Kidney epithelial cell (primary cell): ENCODE measurements around the gene MYZAP. TPM values are rescaled to one million over a fixed set of nuclear protein-coding genes. Genes with fewer than 3 reads are reported as not detected.
A peak's percentile ranks its signal among the peaks of the same experiment; 100 is the strongest.
"Not testable (repeated sequence)": the region's sequence is repeated elsewhere in the genome, so short reads cannot be mapped to it uniquely, and the experiment has no call there.

Source experiments
- DNase-seq: peaks from one replicate; pipeline ENCODE4 v3.0.0-alpha.2; 2010; ENCODE audit warnings: low read depth
- H3K27me3 ChIP-seq: 2 replicates; pipeline ENCODE4 v1.6.0; 2011; ENCODE audit warnings: low read length; ENCODE audit not compliant: control insufficient read depth, insufficient read depth
- H3K36me3 ChIP-seq: 2 replicates; pipeline ENCODE4 v1.5.1; 2011; ENCODE audit warnings: low read length; ENCODE audit not compliant: control insufficient read depth, insufficient read depth
- H3K4me3 ChIP-seq: 2 replicates; pipeline ENCODE4 v1.5.1; 2011; ENCODE audit warnings: low read depth, mild to moderate bottlenecking, control low read depth, low read length
- total RNA-seq: library from RNA; depleted of rRNA; stranded (reverse); fragments of >200 nt; gene quantifications from 2 replicates; pipeline ENCODE4 v1.2.3, GENCODE V29; 2015
- TF ChIP-seq, protein P1 (sequence below): IDR thresholded peaks from 2 replicates; pipeline ENCODE4 v1.5.1; 2011; ENCODE audit warnings: mild to moderate bottlenecking, moderate library complexity, low read length, control low read depth, inconsistent platforms; ENCODE audit not compliant: insufficient read depth, poor library complexity, severe bottlenecking

The MYZAP gene
- total RNA-seq, 1 donor from 2014 or later: 0.21 TPM

GRCh38 chr15:57607570-57608000 lies 15.9 kb downstream of the MYZAP start:
- DNase-seq: peak; percentile 45
- TF ChIP-seq, protein P1, sequence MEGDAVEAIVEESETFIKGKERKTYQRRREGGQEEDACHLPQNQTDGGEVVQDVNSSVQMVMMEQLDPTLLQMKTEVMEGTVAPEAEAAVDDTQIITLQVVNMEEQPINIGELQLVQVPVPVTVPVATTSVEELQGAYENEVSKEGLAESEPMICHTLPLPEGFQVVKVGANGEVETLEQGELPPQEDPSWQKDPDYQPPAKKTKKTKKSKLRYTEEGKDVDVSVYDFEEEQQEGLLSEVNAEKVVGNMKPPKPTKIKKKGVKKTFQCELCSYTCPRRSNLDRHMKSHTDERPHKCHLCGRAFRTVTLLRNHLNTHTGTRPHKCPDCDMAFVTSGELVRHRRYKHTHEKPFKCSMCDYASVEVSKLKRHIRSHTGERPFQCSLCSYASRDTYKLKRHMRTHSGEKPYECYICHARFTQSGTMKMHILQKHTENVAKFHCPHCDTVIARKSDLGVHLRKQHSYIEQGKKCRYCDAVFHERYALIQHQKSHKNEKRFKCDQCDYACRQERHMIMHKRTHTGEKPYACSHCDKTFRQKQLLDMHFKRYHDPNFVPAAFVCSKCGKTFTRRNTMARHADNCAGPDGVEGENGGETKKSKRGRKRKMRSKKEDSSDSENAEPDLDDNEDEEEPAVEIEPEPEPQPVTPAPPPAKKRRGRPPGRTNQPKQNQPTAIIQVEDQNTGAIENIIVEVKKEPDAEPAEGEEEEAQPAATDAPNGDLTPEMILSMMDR: no peak
- Histone ChIP-seq H3K36me3 (no peaks in the 10 kb centered on the region), H3K4me3 (no peak overlapping the region), H3K27me3 (no peaks in the 10 kb centered on the region)

GRCh38 chr15:57609805-57610529 lies 18.3 kb downstream of the MYZAP start:
- no peaks in the 10 kb centered on the region for H3K27me3 ChIP-seq
- H3K36me3 ChIP-seq: no peaks in the 10 kb centered on the region
- no peak overlapping the region for H3K4me3 ChIP-seq
- TF ChIP-seq, protein P1: no peak
- peak; percentile 57 for DNase-seq

- H3K27me3 ChIP-seq: no peaks in the 10 kb centered on the region
- no peak for DNase-seq
- TF ChIP-seq, protein P1: no peak
- no peak overlapping the region for H3K4me3 ChIP-seq
- H3K36me3 ChIP-seq: no peaks in the 10 kb centered on the region
These were observed 19.4 kb downstream of the MYZAP start for GRCh38 chr15:57611123-57611522.

DNA sequence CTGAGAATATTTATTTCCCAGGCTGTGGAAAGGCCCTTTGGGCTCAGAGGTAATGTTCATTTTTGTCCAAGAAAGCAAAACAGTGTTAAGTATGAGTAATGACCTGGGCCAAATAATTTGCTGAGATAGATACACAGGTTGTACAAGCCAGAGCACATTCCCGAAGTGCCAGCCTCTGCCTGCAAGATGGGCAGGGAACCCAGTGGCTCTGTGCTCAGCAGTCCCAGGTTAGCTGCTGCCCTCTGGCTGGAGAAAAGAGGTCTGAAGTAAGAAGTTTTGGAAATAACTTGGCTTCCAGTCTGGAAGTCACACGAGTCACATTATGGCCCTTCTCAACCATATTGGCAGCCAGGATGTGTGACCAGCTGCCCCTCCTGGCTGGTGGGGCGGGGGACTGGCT lies 20.2 kb downstream of the MYZAP start:
- no peaks in the 10 kb centered on the region for H3K36me3 ChIP-seq
- DNase-seq: peak; percentile 16
- TF ChIP-seq, protein P1: peak; percentile 56
- H3K27me3 ChIP-seq: no peaks in the 10 kb centered on the region
- H3K4me3 ChIP-seq: no peak overlapping the region

GRCh38 chr15:57614241-57614640 lies 22.5 kb downstream of the MYZAP start:
- no peak for DNase-seq
- no peak overlapping the region for H3K4me3 ChIP-seq
- H3K27me3 ChIP-seq: no peaks in the 10 kb centered on the region
- TF ChIP-seq, protein P1: no peak
- H3K36me3 ChIP-seq: no peaks in the 10 kb centered on the region

GRCh38 chr15:57615951-57616496 lies 24.3 kb downstream of the MYZAP start:
- not testable (repeated sequence) for DNase-seq, H3K27me3 ChIP-seq, H3K36me3 ChIP-seq, H3K4me3 ChIP-seq
